ENCODE measurements around the gene RPS17.
"Not testable (repeated sequence)": the region's sequence is repeated elsewhere in the genome, so short reads cannot be mapped to it uniquely, and the experiment has no call there.

The RPS17 gene

DNA sequence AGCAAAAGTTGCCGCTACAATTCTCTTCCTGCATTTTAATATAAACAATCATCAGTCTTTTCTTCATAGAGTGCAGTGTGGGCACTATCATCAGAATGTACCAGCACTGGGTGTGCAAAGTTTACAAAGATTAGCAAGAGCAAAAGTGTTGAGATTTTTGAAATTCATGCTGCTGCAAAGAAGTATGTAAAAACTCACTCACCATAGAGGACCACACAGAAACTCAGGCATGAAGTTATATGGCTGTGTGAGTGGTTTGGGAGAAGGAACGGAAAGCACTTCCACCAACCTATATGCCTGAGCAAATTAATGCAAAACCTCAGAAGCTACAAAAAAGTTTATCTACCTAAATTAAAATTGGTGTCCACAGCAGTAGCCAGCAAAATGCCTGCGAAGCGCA is 32.6 kb downstream of the RPS17 start:
- DNase-seq (ENCODE audit: low read depth), result not testable (repeated sequence)

DNA sequence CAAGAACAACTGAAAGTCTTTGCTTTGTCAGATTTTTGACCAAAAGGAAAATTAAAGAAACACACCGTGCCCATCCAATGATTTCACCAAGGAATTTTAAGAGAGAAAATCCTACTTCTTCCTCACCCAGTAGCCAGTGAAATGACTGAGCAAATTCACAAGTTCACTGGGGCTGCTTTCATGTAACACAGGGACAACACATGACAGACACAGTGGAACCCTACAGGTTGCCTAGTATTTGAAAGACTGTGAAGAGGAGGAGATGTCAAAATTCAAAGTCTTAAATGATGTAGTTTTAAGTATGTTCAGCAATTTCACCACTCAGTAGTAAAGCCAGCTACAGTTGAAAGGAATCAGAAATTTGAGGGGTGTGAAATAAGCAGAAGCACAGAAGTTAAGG is 33.2 kb downstream of the RPS17 start:
- not testable (repeated sequence) for DNase-seq (ENCODE audit: low read depth)

DNA sequence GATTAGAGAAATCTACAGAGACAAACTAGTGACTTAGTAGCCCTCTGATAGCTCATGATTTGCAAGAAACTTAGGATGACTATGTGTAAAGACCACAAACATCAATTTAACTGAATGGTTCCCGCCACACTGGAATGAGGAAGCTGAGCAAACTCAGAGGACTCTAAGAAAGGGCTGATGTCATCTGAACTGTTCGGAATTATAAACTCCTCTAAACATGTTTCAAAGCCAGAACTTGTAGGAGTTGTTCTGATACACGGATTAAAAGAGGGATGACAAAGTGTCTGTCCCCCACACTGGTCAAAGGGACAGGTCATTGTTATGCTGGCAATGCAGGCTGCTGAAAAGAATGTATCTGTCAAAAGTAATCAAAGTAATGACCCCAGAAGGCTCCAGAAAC is 34.4 kb downstream of the RPS17 start:
- DNase-seq (ENCODE audit: low read depth), result not testable (repeated sequence)

DNA sequence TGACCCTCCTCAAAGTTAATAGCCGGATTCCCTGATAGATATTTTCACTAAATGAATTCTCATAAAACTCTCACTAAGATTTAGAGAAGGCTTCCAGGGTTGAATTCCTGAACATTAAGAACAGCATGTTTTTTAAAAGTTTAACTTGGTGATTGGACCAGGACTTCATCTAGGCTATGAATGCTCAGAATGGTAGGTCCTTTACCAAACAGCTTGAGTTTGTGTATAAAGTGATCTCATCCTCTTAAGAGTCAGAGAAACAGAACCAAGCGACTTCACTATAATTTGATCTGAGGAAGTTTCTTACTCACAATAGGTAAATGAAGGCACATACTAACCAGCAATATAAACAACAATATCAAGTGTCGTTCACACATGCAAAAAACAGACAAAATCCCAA is 36.2 kb downstream of the RPS17 start:
- DNase-seq (ENCODE audit: low read depth), result not testable (repeated sequence)

DNA sequence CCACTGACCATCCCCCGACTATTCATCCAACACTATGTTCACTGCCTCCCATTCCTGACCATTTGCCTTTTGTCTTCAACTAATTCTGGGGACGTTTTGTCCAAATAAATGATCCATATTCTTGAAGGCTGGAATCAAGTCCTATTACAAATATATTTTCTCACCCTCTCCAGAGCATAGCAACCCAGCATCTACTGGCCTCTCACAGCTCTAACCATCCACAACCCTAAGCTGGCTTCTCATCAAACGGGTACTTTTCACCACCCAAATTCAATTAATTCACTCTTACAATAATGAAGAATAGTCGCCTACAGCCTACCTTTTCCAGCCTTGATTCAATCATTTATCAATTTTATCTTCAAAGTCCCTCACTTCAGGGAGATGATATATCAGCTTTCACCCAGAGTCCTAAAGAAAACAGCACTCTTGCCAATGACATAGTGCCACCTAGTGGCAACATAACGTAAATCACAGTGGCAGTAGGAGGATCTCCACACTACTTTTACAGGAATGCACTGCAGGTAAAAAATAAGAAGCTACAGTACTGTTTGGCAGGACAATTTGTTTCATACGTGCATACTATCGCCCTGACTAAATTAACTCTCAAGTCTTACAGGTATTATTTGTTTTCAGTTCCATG is 37.4 kb downstream of the RPS17 start:
- peak; percentile 4 for DNase-seq (ENCODE audit: low read depth)

DNA sequence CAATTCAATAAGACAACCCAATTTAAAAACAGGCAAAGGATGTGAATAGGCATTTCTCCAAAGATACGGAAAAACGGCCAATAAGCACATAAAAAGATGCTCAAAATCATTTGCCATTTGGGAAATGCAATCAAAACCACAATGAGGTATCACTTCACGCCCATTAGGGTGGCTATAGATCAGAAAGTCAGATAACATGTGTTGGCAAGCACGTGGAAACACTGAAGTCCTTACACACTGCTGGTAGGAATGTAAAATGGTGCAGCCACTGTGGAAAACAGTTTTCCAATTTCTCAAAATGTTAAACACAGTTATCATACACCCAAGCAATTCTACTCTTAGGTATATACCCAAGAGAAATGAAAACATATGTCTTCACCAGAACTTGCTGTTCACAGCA is 39.5 kb downstream of the RPS17 start:
- DNase-seq (ENCODE audit: low read depth), result not testable (repeated sequence)

DNA sequence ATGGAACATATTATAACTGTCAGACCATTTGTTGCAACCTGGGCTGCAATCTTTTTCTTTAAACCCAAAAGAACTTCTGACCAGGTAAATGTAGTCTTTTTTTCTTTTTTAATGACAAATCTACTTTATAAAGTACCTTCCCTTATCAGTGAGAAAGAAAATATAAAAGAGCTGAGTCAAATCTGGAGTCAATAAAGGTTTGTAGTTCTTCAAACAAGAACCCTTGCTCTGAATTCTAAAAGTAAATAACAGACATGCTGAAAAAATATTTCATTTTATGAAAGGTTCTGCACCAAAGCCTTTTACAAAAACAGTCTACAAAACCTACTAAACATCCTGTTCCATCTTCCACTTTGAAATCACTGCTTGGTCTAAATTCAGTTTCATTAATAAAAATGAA is 42.3 kb downstream of the RPS17 start:
- not testable (repeated sequence) for DNase-seq (ENCODE audit: low read depth)

DNA sequence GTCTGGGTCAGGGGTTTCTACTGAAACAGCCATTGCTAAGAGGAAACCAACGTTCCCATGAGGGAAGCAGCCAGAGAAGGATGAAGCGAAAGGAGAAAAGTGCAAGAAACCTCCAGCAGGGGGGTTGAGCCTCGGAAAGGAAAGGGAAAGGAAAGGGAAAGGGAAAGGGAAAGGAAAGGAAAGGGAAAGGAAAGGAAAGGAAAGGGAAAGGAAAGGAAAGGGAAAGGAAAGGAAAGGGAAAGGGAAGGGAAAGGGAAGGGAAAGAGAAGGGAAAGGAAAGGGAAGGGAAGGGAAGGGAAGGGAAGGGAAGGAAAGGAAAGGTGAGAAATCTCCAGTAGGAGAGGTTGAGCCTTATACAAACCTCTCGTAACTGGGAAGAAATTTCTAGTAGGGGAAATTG is 52.0 kb downstream of the RPS17 start:
- DNase-seq (ENCODE audit: low read depth), result not testable (repeated sequence)

DNA sequence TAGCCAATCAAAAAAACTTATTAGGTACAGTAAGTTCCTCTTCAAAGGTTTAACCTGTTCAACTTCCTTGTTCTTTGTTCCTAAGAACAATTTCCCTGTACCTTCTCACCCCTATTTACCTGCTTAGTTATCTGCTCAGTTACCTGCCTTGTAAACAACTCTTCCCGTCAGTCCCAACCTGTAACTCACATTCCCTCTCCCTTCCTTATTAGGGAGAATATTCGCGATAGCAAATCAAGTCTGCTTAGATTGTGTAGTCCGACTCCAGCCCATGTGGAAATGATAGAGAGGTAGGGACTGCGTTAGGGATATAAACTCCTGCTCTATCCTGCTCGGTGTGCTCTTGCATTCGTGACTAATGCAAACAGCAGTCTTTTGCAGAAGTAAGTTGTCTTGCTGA is 53.2 kb downstream of the RPS17 start:
- DNase-seq (ENCODE audit: low read depth), result not testable (repeated sequence)

Data from stimulated activated CD8-positive, alpha-beta memory T cell treated with anti-CD3 and anti-CD28 coated beads, Interleukin-15, amount 100 ng/mL, for 1 hour (primary cell).